ENCODE measurements around the gene S100A9.
"Not testable (repeated sequence)": the region's sequence is repeated elsewhere in the genome, so short reads cannot be mapped to it uniquely, and the experiment has no call there.

The S100A9 gene

DNA sequence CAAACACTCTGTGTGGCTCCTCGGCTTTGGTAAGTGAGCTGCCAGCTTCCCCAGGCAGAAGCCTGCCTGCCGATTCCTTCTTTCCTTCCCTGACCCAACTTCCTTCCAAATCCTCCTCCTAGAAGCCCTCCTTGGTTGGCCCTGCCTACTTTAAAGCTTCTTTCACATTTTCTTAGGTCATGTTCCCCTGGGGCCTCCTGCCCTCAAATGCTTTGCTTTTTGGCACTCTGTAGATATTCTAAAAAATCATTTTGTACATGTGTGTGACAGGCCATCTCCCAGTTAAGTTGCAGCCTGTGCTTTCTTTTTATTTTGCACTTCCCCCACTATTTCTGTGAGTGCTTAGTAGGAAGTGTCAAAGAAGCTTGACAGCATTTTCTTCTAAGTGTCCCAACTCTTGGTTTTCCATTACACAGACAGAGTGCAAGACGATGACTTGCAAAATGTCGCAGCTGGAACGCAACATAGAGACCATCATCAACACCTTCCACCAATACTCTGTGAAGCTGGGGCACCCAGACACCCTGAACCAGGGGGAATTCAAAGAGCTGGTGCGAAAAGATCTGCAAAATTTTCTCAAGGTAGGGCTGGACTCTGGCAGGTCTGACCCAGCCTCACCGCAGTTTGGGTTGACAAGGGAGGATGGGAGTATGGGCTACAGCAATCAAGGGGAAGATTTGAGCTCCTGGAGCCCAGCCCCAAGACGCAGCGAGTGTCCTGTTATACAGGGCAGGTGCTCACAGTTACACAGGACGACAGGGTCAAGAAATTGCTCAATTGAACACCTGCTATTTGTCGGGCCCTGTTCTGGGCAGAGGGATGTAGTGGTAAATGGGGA, at the start of gene S100A9:
TSS of gene S100A9 (plus strand) at position 2 of the 838 bp plus-strand sequence. CDS start at position 432, 430 bp downstream.
- no peak for DNase-seq

DNA sequence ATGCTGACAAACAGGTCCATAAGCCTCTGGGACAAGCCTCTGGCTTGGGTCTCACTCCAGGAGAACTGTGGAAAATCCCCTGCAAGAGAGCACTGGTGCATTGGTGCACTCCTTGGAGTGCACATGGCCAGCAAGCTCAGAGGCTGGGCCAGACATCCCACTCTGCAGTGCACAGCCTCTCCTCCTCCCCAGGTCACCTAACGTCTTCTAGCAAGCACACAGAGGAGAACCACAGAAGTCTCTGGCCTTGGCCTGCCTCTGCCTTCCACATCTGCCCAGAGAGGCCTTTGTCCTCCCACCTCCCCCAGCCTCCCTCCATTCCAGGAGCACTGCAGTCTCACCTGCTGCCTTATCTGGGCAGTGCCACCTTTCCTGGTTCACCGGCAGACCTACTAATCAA, 49.1 kb upstream of the S100A9 start:
- DNase-seq, result no peak

DNA sequence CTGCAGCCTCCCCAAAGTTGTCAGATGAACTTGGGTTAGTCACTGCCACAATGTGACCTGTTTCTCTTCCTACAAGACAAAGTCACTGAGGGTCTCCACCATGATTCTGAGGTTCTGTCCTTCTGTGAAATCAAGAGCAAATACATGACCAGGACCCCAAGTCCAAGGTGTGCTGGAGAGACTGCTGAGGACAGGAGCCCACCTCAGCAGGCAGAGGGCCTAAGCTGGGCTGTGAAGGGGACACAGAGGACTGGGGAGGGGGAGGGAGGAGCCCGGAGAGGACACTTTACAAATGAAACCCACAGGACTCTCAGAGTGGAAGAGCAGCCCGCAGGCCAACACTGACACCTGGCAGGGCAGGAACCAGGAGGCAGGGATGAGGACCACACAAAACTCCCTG, 48.2 kb upstream of the S100A9 start:
- DNase-seq, result no peak

DNA sequence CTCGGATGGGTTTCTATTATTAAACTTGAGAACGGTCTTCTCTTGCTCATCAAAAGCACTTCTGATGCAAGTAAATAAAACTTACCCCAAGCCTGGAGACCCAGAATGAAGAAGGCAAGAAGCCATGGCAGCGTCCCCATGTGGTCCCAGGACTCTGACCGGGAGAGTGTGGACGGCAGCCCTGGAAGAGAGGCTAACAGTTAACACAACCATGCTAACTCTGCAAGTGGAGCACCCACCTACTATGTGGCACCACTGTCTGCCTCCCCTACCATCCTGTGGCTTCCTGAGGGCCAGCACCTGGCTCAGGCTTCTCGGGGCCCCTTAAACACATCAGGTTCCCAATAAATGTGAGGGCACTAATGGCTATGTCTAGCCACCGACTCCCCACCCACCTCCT, 47.1 kb upstream of the S100A9 start:
- DNase-seq, result no peak

DNA sequence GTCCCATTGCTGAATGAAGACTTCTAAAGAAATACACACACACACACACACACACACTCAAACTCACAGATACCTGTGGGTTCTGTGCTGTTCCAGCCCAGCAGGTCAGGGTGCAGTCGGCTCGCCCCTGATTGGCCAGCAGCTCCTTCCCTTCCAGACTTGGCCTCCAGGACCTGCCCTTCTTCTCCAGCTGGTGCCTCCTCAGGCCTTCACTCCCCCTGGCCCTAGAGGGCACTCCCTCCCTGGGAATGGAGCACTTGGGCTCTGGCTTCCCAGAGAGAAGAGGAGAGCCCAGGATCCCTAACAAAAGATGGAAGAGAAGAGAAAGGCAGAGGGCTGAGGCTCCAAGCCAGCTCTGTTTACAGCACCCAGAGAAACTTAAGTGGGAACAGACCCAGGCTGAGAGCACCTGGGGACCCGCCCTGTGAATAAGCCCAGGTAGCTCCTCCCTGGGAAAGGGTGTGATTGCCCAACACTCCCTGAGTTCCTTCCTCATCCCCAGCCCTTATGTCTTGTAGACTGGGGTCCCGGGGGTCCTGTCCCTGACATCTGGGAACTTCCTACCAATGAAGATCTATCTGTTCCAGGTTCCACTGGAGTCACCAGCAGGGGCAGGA, 45.0 kb upstream of the S100A9 start, which contains the start of gene PGLYRP3:
TSS of gene PGLYRP3 (minus strand) at position 383 of the 617 bp plus-strand sequence. CDS start 2,287 bp downstream, outside the sequence.
- DNase-seq, result no peak

DNA sequence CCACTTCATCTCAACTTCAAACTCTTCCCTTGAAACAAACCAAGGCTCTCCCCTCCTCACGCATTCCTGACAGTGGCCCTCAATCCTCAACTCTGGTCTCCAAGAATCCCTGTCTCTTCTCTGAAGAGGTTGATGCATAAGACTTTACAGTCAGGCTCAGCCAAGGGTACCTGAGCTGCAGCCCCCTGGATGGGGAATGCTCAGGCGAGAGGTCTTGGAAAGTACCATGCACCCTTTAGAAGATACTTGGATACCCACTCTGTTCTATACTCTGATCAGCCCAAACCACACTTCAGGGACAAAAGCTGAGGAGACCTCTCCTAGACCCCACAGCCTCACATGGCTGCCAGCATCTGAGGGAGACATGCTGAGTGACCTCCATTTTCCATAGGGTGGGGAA, 44.4 kb upstream of the S100A9 start:
- no peak for DNase-seq

DNA sequence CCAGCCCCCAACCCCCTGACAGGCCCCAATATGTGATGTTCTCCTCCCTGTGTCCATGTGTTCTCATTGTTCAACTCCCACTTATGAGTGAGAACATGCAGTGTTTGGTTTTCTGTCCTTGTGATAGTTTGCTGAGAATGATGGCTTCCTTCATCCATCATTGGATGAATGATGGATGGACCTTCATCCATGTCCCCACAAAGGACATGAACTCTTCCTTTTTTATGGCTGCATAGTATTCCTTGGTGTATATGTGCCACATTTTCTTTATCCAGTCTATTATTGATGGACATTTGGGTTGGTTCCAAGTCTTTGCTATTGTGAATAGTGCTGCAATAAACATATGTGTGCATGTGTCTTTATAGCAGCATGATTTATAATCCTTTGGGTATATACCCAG, 43.3 kb upstream of the S100A9 start:
- not testable (repeated sequence) for DNase-seq

DNA sequence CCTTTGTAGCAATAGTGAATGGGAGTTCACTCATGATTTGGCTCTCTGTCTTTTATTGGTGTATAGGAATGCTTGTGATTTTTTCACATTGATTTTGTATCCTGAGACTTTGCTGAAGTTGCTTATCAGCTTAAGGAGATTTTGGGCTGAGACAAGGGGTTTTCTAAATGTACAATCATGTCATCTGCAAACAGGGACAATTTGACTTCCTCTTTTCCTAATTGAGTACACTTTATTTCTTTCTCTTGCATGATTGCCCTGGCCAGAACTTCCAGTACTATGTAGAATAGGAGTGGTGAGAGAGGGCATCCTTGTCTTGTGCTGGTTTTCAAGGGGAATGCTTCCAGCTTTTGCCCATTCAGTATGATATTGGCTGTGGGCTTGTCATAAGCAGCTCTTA, 41.6 kb upstream of the S100A9 start:
- not testable (repeated sequence) for DNase-seq

DNA sequence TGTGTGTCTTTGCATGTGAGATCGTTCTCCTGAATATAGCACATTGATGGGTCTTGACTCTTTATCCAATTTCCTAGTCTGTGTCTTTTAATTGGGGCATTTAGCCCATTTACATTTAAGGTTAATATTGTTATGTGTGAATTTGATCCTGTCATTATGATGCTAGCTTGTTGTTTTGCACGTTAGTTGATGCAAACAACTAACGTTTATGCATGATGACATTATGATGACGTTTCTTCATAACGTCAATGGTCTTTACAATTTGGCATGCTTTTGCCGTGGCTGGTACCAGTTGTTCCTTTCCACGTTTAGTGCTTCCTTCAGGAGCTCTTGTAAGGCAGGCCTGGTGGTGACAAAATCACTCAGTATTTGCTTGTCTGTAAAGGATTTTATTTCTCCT, 39.5 kb upstream of the S100A9 start:
- not testable (repeated sequence) for DNase-seq

DNA sequence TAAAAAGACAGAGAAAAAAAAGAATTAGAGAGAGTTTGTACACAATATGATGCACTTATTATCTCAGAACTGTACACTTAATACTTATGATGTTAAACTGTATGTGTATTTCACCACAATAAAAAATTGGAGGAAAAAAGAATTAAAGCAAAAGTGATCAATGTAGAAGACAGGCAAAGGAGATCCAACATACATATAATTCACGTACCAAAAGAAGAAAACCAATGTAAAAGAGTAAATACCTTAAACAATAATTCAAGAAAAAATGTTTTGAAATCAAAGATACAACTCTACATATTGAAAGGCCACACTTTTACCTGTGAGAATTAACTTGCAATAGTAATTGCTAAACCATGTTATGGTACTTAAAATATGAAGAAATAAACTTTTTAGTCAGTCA, 35.1 kb upstream of the S100A9 start:
- DNase-seq, result no peak

DNA sequence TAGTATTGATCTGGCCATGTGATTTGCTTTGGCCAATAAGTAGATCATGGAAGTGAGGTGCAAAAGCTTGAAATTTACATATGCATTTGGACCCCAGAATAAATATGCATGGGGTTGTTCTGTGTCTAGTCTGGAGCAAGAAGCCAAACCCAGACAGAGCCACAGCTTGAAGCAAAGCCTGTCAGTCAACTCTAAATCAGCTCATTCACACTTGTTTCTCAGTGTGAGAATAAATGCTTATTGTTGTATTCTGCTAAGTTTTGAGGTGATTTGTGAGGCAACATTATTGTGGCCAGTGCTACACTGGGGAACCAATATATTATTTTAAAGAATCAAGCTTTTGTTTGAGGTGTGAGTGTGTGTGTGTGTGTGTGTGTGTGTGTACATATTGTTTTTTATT, 32.7 kb upstream of the S100A9 start:
- DNase-seq, result no peak

DNA sequence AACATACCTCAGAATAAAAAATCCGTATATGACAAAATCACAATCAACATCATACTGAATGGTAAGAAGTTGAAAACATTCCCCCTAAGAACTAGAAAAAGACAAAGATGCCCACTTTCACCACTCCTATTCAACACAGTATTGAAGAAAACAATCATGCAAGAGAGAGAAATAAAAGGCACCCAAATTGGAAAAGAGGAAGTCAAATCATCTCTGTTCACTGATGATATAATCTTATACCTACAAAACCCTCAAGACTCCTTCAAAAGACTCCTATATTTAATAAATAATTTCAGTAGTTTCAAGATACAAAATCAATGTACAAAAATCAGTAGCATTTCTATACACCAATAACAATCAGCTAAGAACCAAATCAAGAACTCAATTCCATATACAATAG, 23.8 kb upstream of the S100A9 start:
- no peak for DNase-seq

DNA sequence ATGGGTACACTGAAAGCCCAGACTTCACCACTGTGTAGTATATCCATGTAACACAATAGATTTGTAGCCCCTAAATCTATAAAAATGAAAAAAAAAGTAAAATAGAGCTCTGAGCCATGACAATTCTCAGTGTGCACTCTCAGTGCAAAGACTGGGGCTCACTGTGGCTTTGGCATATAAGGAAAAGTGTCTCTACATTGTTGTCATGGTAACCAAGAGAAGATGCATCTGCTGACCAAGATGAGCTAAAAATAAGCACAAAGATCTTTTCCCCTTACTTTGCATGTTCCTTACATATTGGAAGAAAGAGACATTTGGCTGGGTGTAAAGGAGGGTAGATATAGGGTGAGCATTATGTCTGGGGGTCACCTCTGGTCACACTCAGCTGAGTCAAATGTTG, 21.0 kb upstream of the S100A9 start:
- DNase-seq, result no peak

DNA sequence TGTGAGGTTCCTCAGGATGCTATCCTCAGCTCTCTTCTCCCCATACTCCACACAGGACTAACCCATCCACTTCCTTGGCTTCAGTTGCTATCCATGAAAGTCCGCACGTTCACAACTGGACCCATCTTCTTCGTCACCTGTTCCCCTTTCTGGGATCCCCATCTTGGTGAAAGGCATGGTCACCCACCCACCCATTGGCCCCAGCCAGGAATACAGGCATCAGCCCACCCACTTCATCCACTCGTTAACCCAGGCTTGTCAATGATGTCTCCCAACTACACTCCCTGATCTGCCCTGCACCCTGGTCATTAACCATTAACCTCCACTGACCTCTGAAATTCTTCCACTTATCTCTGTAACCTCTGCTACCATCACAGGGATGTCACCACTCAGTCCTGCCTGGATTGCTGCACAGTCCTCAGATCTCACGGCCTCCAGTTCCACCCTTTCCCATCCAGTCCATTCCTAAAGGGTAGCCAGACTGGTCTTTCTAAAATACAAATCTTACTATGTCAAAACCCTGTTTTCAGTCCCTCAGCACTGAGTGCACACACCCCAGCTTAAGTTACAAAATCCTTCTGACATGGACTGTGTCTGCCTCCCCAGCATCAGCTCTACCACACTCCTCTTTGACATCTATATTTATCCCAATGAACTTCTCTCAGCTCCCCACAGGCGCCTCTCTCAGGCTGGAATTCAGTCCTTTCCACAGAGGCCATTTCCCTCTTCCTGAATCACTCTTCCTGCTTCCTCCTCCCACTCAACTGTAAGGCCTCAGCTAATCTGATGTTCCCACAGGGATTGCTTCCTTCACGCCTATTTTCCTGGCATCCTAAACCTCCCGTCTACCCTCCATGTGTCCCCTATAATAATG, 19.4 kb upstream of the S100A9 start:
- DNase-seq, result no peak

DNA sequence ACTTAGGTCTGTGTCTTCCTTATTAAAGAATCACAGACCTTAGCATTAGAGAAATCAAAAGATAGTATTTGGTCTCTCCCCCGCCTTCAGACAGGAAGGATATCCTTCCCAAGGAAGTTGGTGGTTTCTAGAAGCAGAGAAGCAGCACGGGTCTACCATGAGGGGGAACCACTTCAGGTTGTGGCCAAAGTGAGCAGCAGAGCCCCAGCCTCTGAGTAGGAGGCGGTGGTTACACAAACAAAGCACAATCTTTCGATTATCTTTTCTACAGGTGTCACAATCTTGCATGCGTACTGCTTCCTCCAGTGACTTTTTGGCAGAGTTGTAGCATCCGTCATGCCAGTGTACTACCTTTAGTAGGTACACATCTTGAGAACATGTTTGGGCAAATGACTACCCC, 17.9 kb upstream of the S100A9 start:
- no peak for DNase-seq

DNA sequence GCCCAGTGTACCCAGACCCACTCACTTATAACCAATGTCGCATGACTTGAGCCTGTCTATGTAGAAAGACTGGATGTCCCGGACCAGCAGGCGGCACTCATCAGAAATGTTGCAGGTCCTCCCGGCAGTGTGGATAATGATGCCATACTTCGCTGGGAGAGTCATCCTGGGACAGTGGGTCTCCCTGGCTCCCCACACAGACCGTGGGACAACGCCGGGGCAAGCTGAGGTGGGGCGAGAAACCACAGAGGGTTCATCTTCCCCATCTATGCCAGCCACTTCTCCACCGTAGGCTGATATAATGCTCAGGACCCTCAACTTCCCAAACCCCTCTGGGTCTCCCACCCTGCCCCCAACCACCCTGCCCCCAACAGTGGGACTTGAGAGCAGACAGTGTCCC, 17.3 kb upstream of the S100A9 start:
- DNase-seq, result no peak

DNA sequence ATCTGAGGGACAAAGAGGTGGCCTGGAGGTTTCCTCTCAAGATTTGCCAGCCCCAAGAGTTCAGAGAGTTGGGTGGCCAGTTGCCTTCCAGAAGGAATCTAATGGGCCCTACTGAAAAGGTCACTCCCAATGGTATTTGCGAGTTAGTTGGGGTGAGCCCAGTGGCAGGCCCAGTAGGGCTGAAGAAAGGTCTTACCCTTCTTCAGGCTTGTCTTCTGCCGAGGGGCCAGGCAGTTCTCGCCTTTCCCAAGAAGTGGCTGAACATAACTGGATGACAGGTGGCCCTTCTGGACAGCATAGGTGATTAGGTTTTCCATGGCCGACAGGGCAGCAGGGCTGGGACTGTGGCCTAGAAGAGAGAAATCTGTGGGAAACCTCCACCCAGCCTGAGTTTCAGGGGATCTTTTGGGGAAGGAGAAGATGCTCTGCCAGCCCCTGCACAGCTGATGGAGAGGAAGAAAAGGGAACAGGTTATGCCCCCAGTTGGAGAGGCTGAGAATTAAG, 16.2 kb upstream of the S100A9 start:
- no peak for DNase-seq

DNA sequence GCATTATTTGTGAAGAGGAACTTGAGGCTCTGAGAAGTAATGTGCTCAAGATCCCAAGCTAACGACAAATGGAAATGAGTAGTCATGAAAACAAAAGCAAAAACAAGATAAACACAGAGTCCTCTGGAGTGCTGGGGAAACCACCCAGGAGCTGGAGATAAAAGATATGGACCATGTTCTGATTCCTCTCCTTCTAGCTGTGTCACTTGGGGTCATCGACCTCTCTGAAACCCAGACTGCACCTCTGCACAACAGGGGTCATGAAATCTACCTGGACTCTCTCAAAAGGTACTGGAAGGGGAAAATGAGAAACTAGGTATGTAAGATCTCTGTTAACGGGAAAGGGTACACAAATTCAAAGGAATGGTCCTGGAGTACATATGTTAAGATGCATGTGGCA, 15.5 kb upstream of the S100A9 start:
- no peak for DNase-seq

DNA sequence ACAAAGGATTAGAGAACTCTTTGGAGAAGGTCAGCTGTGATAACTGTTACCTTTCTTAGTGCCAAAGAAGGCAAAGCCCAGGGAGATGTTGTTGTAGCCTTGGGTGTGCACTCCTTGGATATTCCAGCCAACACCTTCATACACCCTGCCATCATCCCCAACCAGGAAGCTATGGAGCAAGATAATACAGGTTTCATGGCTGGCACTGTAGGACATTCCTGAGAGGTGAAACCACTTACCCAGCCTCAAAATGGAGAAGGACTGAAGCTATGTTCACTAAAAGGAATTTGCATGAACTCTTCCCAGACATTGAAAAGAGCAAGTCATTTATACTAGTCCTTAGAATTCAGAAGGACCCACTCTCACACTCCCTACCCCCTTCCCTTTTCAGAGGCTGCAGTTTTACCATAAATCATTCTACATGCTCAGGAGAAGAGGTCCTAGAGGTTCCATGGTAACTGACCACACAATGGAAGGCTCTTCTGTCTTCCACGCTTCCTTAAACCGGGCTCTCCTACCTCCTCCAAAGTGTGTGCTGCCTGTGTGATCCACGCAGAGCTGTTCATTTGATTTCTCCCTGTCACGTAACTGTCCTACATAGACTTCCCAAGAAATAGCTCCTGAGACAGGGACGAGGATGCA, 14.5 kb upstream of the S100A9 start:
- DNase-seq, result no peak

DNA sequence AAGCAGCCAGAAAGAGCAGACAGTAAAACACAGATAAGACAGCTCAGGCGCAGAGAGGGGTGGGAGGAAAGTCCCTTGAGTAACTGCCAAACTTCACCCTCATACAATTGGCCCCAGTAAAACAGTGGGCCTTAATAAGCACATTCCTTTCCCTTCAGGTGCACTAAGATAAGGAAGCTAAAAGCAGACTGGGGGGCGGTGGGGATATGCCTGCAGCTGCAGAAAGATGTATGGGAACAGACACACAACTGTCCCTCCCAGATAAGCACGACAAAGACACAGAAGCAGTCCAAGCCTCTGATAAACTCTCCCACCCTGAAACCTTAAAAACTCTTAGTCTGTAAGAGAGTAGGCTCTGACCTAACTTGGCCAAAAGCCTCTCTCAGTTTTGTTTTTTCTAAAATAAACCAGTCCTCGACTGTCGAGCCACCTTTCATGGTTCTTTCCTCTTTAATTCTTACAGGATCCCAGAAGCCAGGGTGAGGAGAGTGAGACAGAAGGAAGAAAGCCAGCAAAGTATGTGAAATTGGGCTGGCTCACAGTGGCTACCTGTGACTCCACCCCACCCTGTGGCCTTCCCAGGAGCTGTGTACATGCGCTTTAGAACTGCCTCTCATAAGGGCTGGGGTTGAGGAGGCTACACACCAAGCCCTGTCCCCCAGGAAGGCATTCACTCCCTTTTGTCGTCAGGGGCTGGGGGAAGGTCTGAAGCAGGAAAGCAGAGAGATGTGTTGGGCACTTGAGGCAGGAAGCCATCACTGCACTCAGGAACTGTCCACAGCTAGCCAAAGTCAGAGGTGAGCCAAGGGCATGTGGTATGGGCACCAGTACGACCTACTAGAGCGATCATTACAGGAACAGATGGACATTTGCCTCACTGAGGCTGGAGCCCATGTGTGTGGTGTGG, 13.6 kb upstream of the S100A9 start:
- DNase-seq, result no peak

DNA sequence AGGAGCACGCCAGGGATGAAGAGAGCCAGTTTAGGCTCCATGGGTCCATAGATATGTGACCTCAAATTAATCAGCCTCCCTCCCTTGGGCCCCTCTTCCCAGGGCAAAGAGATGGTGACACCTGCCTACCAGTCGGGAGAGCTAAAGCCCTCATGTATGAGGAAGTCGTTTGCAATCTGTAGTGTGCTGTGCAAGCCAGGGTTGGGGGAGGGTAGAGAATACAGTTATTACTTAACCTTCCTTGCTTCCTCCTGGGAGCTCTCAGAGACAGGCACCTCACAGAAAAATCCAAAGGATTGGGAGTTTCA, 13.0 kb upstream of the S100A9 start:
- DNase-seq, result no peak
